Esophagus (tissue), 2 donors: ENCODE data around the gene SAFB. TPM values are rescaled to one million over a fixed set of nuclear protein-coding genes. Genes with fewer than 3 reads are reported as not detected.
"Not testable (repeated sequence)": the region's sequence is repeated elsewhere in the genome, so short reads cannot be mapped to it uniquely, and the experiment has no call there.

Source experiments
- H3K27ac ChIP-seq, 2 donors: one replicate each; pipeline ENCODE4 v1.5.1; 2013; ENCODE audit warnings: low read depth in 2 of 2, mild to moderate bottlenecking in 2 of 2, inconsistent platforms in 1 of 2, low read length in 1 of 2, moderate library complexity in 1 of 2
- H3K27me3 ChIP-seq, 2 donors: one replicate each; pipeline ENCODE4 v1.6.1; 2013; ENCODE audit warnings: low read length in 2 of 2, control low read depth in 1 of 2, mild to moderate bottlenecking in 1 of 2; ENCODE audit not compliant: insufficient read depth in 2 of 2, control insufficient read depth in 1 of 2
- H3K36me3 ChIP-seq, 2 donors: one replicate each; pipeline ENCODE4 v1.6.1; 2013; ENCODE audit warnings: low read length in 1 of 2; ENCODE audit not compliant: control insufficient read depth in 2 of 2, insufficient read depth in 2 of 2
- H3K4me1 ChIP-seq, 2 donors: one replicate each; pipeline ENCODE4 v1.6.1; 2013; ENCODE audit warnings: low read length in 1 of 2; ENCODE audit not compliant: control insufficient read depth in 2 of 2, insufficient read depth in 2 of 2
- H3K4me3 ChIP-seq, 2 donors: one replicate each; pipeline ENCODE4 v1.5.1; 2013; ENCODE audit warnings: low read length in 2 of 2, mild to moderate bottlenecking in 2 of 2, low read depth in 1 of 2, moderate library complexity in 1 of 2
- H3K9me3 ChIP-seq, 2 donors: one replicate each; pipeline ENCODE4 v1.6.1; 2013; ENCODE audit warnings: mild to moderate bottlenecking in 2 of 2, low read depth in 1 of 2, low read length in 1 of 2, moderate library complexity in 1 of 2; ENCODE audit not compliant: control insufficient read depth in 2 of 2, insufficient read depth in 1 of 2
- WGBS, 2 donors: extraction: QIAGEN DNeasy Blood & Tissue Kit; methylation state at CpG; one replicate each; pipeline ENCODE4 v1.1.7; 2013; 5-methylcytosine and 5-hydroxymethylcytosine counted together
- polyA plus RNA-seq, 2 donors: library from polyadenylated mRNA; stranded (reverse); fragments of 200-250 nt; gene quantifications; one replicate each; pipeline ENCODE4 v1.2.3, GENCODE V29; 2013
- donor health status: healthy with polysubstance abuse.
- donor health status: Bipolar disorder and iron deficiency.

SAFB gene
- polyA plus RNA-seq, 2 donors, result 44.2 to 48.5 TPM

- not testable (repeated sequence) for H3K27ac ChIP-seq, H3K4me3 ChIP-seq, H3K4me1 ChIP-seq, H3K9me3 ChIP-seq, H3K27me3 ChIP-seq
- H3K36me3 ChIP-seq, result peaks cover 41 to 53% of the 10 kb centered on the region in 2 donors
- WGBS, 2 donors, result 95 to 97% methylated on average over 9 of the region's 9 CpGs
Measured at GRCh38 chr19:5608766-5609165, 14.1 kb upstream of the SAFB start.

DNA sequence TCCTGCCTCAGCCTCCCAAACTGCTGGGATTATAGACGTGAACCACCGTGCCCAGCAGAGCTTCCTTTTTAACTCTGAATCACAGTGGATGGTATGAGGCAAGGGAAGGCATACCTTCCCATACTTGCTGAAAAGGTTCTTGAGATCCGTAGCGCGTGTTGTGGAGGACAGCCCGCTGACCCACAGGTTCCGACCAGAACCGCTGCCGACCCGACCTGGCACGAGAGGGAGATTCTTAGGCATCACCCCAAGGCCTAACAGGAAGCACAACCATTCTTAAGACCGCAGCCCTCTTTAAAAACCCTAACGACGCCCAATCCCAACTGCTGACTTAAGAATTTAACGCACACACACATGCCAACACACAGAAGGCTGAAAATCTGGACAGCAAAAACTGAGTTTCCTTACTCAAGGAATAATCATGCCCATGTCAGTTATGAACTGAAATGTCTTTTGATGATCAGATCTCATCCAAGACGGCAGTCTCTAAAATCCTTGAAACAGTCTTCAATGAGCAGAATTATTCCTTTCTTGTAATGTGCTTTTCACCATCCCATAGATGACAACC is 12.9 kb upstream of the SAFB start:
- H3K27ac ChIP-seq, result no peak overlapping the region
- WGBS, 2 donors, result 94% methylated on average over 16 of the region's 16 CpGs
- peaks cover 31 to 54% of the 10 kb centered on the region in 2 donors for H3K36me3 ChIP-seq
- no peaks in the 10 kb centered on the region for H3K4me1 ChIP-seq
- H3K27me3 ChIP-seq, result no peaks in the 10 kb centered on the region
- H3K4me3 ChIP-seq, result no peak overlapping the region
- no peaks in the 10 kb centered on the region for H3K9me3 ChIP-seq

DNA sequence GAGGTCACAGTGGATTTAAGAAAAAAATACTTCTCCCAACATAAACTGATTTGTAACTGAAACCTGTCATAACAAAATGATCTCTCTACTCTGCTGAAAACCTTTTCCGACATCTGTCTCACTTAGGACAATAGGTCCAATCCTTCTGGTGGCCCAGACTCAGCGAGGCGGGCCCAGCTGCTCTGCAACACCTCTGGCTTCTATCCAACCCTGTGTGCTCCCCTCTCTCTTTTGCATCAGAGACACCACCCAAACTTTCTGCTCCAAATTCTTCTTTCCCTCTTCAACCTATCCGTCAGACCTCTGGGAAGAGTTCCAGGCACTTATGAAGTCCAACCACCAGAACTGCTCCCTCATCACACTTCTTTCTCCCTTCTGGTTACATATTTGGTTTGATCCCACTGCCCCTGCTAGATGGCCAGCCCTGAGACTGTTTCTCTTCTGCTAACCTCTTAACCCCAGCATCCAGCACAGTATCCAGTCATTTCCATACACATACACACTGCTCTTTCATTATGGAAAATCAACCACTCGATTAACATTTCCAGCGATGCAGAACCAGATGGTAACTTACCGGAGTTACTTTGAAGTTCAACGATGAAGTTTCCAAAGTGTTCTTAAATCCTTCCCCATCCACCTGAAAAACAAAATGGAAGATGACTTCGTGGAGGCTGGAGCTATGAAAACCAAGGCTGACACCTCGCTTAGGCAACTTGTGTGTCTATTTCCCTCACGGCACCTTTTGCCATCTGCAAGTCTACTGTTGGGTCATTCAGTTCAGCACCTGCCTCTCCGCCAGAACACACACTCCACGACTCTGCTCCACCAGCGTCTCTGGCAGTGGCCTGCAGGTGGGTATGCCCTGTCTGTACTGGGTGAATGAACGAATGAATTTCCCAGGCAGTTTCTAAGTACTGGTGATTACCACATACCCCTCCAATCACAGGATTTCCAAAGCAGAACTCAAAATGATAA is 9.7 kb upstream of the SAFB start:
- peaks cover 26 to 46% of the 10 kb centered on the region in 2 donors for H3K36me3 ChIP-seq
- no peaks in the 10 kb centered on the region for H3K27me3 ChIP-seq
- H3K4me1 ChIP-seq, result no peaks in the 10 kb centered on the region
- H3K9me3 ChIP-seq, result no peaks in the 10 kb centered on the region
- WGBS, 2 donors, result 93% methylated on average over 15 of the region's 15 CpGs
- no peak overlapping the region for H3K27ac ChIP-seq
- H3K4me3 ChIP-seq, result no peak overlapping the region

DNA sequence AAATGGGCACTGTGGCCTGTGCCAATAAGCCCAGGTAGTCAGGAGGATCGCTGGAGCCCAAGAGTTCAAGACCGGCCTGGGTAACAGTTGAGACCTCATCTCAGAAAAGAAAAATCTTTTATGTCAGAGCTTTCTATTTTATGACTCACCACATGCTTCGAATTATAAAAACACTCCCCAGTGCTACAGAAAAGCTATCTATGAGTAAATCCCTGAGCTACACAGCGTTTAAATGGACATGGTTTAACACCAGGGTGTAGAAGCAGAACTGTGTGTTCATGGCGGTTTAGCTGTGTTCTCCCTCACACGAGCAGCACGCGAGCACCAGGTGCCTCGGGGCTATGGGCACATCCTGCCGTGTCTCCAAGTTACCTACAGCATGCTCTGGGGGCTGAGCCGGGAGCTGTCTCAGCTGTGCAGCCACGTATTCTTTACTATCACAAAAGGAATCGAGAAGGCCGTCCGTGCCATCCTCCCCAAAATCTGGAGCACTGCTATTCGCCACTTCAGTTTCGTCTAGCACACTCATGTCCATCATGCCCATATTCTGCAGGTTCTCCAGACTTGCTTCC is 7.0 kb upstream of the SAFB start:
- H3K4me3 ChIP-seq, result no peak overlapping the region
- H3K9me3 ChIP-seq, result no peaks in the 10 kb centered on the region
- H3K36me3 ChIP-seq, result peaks cover 19 to 41% of the 10 kb centered on the region in 2 donors
- peaks cover 0 to 2% of the 10 kb centered on the region in 2 donors for H3K4me1 ChIP-seq
- no peaks in the 10 kb centered on the region for H3K27me3 ChIP-seq
- WGBS, 2 donors, result 92 to 94% methylated on average over 17 of the region's 17 CpGs
- no peak overlapping the region for H3K27ac ChIP-seq

DNA sequence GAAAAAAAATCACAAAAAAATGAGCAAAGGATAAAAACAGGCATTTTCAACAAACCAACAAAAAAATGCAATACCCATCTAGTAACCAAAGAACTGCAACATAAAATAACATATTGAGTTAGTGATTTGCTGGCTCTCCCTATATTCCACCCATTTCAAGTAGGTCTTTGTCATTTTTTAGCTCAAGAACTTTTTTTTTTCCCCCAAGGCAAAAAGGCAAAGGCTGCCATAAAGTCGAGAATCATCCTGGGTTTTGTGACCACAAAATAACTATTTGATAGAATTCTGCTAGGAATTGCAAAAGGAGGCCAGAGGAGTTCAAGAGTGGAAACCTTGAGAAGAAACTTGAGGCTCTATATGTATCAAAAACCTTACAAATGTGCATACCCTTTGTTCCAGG is 5.8 kb upstream of the SAFB start:
- H3K36me3 ChIP-seq, result peaks cover 19 to 40% of the 10 kb centered on the region in 2 donors
- H3K4me1 ChIP-seq, result peaks cover 0 to 2% of the 10 kb centered on the region in 2 donors
- no peaks in the 10 kb centered on the region for H3K27me3 ChIP-seq
- H3K9me3 ChIP-seq, result no peaks in the 10 kb centered on the region
- H3K27ac ChIP-seq, result no peak overlapping the region
- H3K4me3 ChIP-seq, result no peak overlapping the region
- 73 to 78% methylated on average over 1 of the region's 1 CpG for WGBS, 2 donors

DNA sequence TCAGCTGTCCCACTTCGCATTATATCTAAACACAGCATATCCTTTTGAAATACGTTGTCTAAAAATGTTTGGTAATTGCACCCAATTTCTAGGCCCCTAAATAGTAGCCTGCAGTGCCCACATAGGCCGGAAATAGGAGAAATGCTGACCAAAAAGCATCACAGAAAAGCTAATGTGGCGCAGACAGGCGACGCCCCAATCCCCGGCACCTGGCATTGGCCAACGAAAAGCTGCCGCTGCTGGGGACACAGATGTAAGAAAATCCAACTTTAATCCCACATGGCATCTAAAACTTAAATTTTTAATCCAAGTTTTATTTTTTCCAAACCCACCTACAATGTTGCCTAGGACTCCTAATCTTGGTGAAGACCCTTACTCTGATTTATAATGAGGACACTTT is 4.3 kb upstream of the SAFB start:
- Histone ChIP-seq H3K36me3 (peaks cover 9 to 30% of the 10 kb centered on the region in 2 donors), H3K27ac (no peak overlapping the region), H3K27me3 (no peaks in the 10 kb centered on the region), H3K4me3 (no peak overlapping the region), H3K4me1 (peaks cover 0 to 2% of the 10 kb centered on the region in 2 donors), H3K9me3 (no peaks in the 10 kb centered on the region)
- 91 to 96% methylated on average over 9 of the region's 9 CpGs for WGBS, 2 donors

GRCh38 chr19:5619946-5620345 is 2.9 kb upstream of the SAFB start:
- no peaks in the 10 kb centered on the region for H3K9me3 ChIP-seq
- H3K27me3 ChIP-seq, result no peaks in the 10 kb centered on the region
- peaks cover 9 to 18% of the 10 kb centered on the region in 2 donors for H3K36me3 ChIP-seq
- peaks cover 2 to 3% of the 10 kb centered on the region in 2 donors for H3K4me1 ChIP-seq
- no peak overlapping the region for H3K4me3 ChIP-seq
- no peak overlapping the region for H3K27ac ChIP-seq
- 71 to 80% methylated on average over 3 of the region's 3 CpGs for WGBS, 2 donors

GRCh38 chr19:5621311-5621944 is 1.5 kb upstream of the SAFB start:
- Histone ChIP-seq H3K36me3 (peaks cover 0 to 13% of the 10 kb centered on the region in 2 donors), H3K9me3 (no peaks in the 10 kb centered on the region), H3K27me3 (no peaks in the 10 kb centered on the region), H3K27ac (peak overlapping the region; percentile 30 to 98), H3K4me3 (peak overlapping the region; percentile 92 to 93), H3K4me1 (peaks cover 5 to 12% of the 10 kb centered on the region in 2 donors)
- WGBS, 2 donors, result 20% methylated on average over 14 of the region's 14 CpGs

GRCh38 chr19:5621945-5622464 is 878 bp upstream of the SAFB start:
- Histone ChIP-seq H3K27me3 (no peaks in the 10 kb centered on the region), H3K9me3 (no peaks in the 10 kb centered on the region), H3K36me3 (peaks cover 4 to 16% of the 10 kb centered on the region in 2 donors), H3K4me1 (peaks cover 5 to 12% of the 10 kb centered on the region in 2 donors), H3K4me3 (peak overlapping the region; percentile 92 to 93), H3K27ac (peak overlapping the region; percentile 98)
- WGBS, 2 donors, result 0% methylated on average over 29 to 35 of the region's 35 CpGs
